ENCODE results near the gene ORC5. TPM values are rescaled to one million over a fixed set of nuclear protein-coding genes. Genes with fewer than 3 reads are reported as not detected.
"Not testable (repeated sequence)": the region's sequence is repeated elsewhere in the genome, so short reads cannot be mapped to it uniquely, and the experiment has no call there.

Gene ORC5
- total RNA-seq, 2 donors from 2014 or later, result 13.8 to 14.8 TPM

GRCh38 chr7:104196161-104196560 lies 11.7 kb downstream of the ORC5 start:
- no peak overlapping the region for H3K27ac ChIP-seq
- H3K9me3 ChIP-seq, result no peaks in the 10 kb centered on the region
- TF ChIP-seq CTCF (IDR thresholded peaks at IDR 0.05), result no peak
- no peak for ATAC-seq (ENCODE audit: insufficient number of reproducible peaks, low FRiP score, low read depth)
- no peak for DNase-seq (ENCODE audit: low spot score)
- peaks cover 26% of the 10 kb centered on the region for H3K36me3 ChIP-seq
- no peaks in the 10 kb centered on the region for H3K27me3 ChIP-seq (replicated peaks; ENCODE audit: insufficient read depth)
- no peak overlapping the region for H3K4me3 ChIP-seq
- H3K4me1 ChIP-seq (ENCODE audit: control insufficient read depth in 1 of 2, low read depth in 2 of 2), result no peaks in the 10 kb centered on the region

- TF ChIP-seq CTCF (IDR thresholded peaks at IDR 0.05), result no peak
- Histone ChIP-seq H3K4me1 (ENCODE audit: control insufficient read depth in 1 of 2, low read depth in 2 of 2) (no peaks in the 10 kb centered on the region), H3K36me3 (peaks cover 7% of the 10 kb centered on the region), H3K27me3 (replicated peaks; ENCODE audit: insufficient read depth) (no peaks in the 10 kb centered on the region), H3K9me3 (no peaks in the 10 kb centered on the region), H3K4me3 (no peak overlapping the region), H3K27ac (no peak overlapping the region)
- ATAC-seq (ENCODE audit: insufficient number of reproducible peaks, low FRiP score, low read depth) (no peak), DNase-seq (ENCODE audit: low spot score) (no peak)
These were observed 15.4 kb downstream of the ORC5 start for GRCh38 chr7:104192434-104192833.

GRCh38 chr7:104185346-104185745 lies 22.5 kb downstream of the ORC5 start:
- Histone ChIP-seq H3K27ac (no peak overlapping the region), H3K36me3 (peaks cover 16% of the 10 kb centered on the region), H3K4me1 (ENCODE audit: control insufficient read depth in 1 of 2, low read depth in 2 of 2) (no peaks in the 10 kb centered on the region), H3K9me3 (no peaks in the 10 kb centered on the region), H3K27me3 (replicated peaks; ENCODE audit: insufficient read depth) (no peaks in the 10 kb centered on the region), H3K4me3 (no peak overlapping the region)
- ATAC-seq (ENCODE audit: insufficient number of reproducible peaks, low FRiP score, low read depth), result no peak
- DNase-seq (ENCODE audit: low spot score), result no peak
- no peak for TF ChIP-seq CTCF (IDR thresholded peaks at IDR 0.05)

GRCh38 chr7:104179178-104179577 lies 28.6 kb downstream of the ORC5 start:
- ATAC-seq (ENCODE audit: insufficient number of reproducible peaks, low FRiP score, low read depth), result no peak
- no peak for TF ChIP-seq CTCF (IDR thresholded peaks at IDR 0.05)
- no peaks in the 10 kb centered on the region for H3K9me3 ChIP-seq
- H3K36me3 ChIP-seq, result peaks cover 17% of the 10 kb centered on the region
- H3K27me3 ChIP-seq (replicated peaks; ENCODE audit: insufficient read depth), result no peaks in the 10 kb centered on the region
- no peak for DNase-seq (ENCODE audit: low spot score)
- no peak overlapping the region for H3K27ac ChIP-seq
- no peak overlapping the region for H3K4me3 ChIP-seq
- H3K4me1 ChIP-seq (ENCODE audit: control insufficient read depth in 1 of 2, low read depth in 2 of 2), result no peaks in the 10 kb centered on the region

- not testable (repeated sequence) for H3K4me1 ChIP-seq (ENCODE audit: control insufficient read depth in 1 of 2, low read depth in 2 of 2); H3K9me3 ChIP-seq; H3K4me3 ChIP-seq; H3K27me3 ChIP-seq (replicated peaks; ENCODE audit: insufficient read depth); H3K36me3 ChIP-seq; ATAC-seq (ENCODE audit: insufficient number of reproducible peaks, low FRiP score, low read depth); H3K27ac ChIP-seq; DNase-seq (ENCODE audit: low spot score)
These were observed 30.2 kb downstream of the ORC5 start for GRCh38 chr7:104177565-104178083.

GRCh38 chr7:104176332-104176731 lies 31.5 kb downstream of the ORC5 start:
- peaks cover 10% of the 10 kb centered on the region for H3K36me3 ChIP-seq
- no peak for TF ChIP-seq CTCF (IDR thresholded peaks at IDR 0.05)
- no peaks in the 10 kb centered on the region for H3K4me1 ChIP-seq (ENCODE audit: control insufficient read depth in 1 of 2, low read depth in 2 of 2)
- ATAC-seq (ENCODE audit: insufficient number of reproducible peaks, low FRiP score, low read depth) (no peak), DNase-seq (ENCODE audit: low spot score) (no peak)
- no peak overlapping the region for H3K27ac ChIP-seq
- no peak overlapping the region for H3K4me3 ChIP-seq
- no peaks in the 10 kb centered on the region for H3K27me3 ChIP-seq (replicated peaks; ENCODE audit: insufficient read depth)
- no peaks in the 10 kb centered on the region for H3K9me3 ChIP-seq

Data from thoracic aorta (tissue), 2 donors.